Activated CD4-positive, CD25-positive, alpha-beta regulatory T cell treated with anti-CD3 and anti-CD28 coated beads, Interleukin-2, amount 50 U/mL, for 24 hours (primary cell): ENCODE measurements around the gene OR4A5.
"Not testable (repeated sequence)": the region's sequence is repeated elsewhere in the genome, so short reads cannot be mapped to it uniquely, and the experiment has no call there.

Experiments
- ATAC-seq, 2 donors: fragments of 150-1000 bp; cut with Tn5 transposase; one replicate each; pipeline ENCODE4 v1.10.0; 2021; ENCODE audit warnings: mild to moderate bottlenecking in 1 of 2, moderate library complexity in 1 of 2

The OR4A5 gene

GRCh38 chr11:54706532-54706931, at the start of gene OR4A5:
Gene OR4A5 (plus strand): TSS chr11:54706832. CDS start chr11:54706885, 53 bp downstream.
- ATAC-seq = not testable (repeated sequence)

- ATAC-seq = not testable (repeated sequence)
Measured at GRCh38 chr11:54720094-54720493, 13.5 kb downstream of the OR4A5 start.
